GM23338 (cell line): ENCODE results near the gene DNAJC11. TPM values are rescaled to one million over a fixed set of nuclear protein-coding genes. Genes with fewer than 3 reads are reported as not detected.

Experiments used
- ATAC-seq: fragments of 200-7000 bp; cut with Tn5 transposase; 3 replicates; pipeline ENCODE4 v1.9.1; 2020
- DNase-seq: peaks from one replicate; pipeline ENCODE4 v3.0.0-alpha.2; 2015; ENCODE audit warnings: low spot score
- H2AFZ ChIP-seq: fragments of 200-600 bp; sonication (generic); 2 replicates; pipeline ENCODE4 v1.8.0; 2016; ENCODE audit warnings: antibody characterized with exemption, mild to moderate bottlenecking, moderate library complexity
- H3F3A ChIP-seq: fragments of 200-600 bp; sonication (generic); replicated peaks from 2 replicates; pipeline ENCODE4 v1.8.0; 2017; ENCODE audit warnings: antibody characterized with exemption, mixed run types, low read depth
- H3K27ac ChIP-seq: fragments of 200-600 bp; sonication (generic); 2 replicates; pipeline ENCODE4 v1.6.1; 2016; ENCODE audit warnings: low read depth
- H3K27me3 ChIP-seq: fragments of 200-600 bp; sonication (generic); 2 replicates; pipeline ENCODE4 v1.8.0; 2016; ENCODE audit warnings: mild to moderate bottlenecking, mixed run types, moderate library complexity; ENCODE audit not compliant: insufficient read depth
- H3K36me3 ChIP-seq: fragments of 200-600 bp; sonication (generic); 2 replicates; pipeline ENCODE4 v1.8.0; 2016; ENCODE audit warnings: mild to moderate bottlenecking; ENCODE audit not compliant: insufficient read depth
- H3K4me1 ChIP-seq: fragments of 200-600 bp; sonication (generic); 2 replicates; pipeline ENCODE4 v1.8.0; 2016; ENCODE audit warnings: mild to moderate bottlenecking, moderate library complexity; ENCODE audit not compliant: insufficient read depth
- H3K4me2 ChIP-seq: fragments of 200-600 bp; sonication (generic); 2 replicates; pipeline ENCODE4 v1.7.1; 2017; ENCODE audit warnings: mixed run types
- H3K4me3 ChIP-seq: fragments of 200-600 bp; sonication (generic); 2 replicates; pipeline ENCODE4 v1.6.1; 2016; ENCODE audit warnings: mixed run types
- H3K79me2 ChIP-seq: fragments of 200-600 bp; sonication (generic); replicated peaks from 2 replicates; pipeline ENCODE4 v1.8.0; 2017; ENCODE audit warnings: mild to moderate bottlenecking; ENCODE audit not compliant: insufficient read depth
- H3K9me2 ChIP-seq: fragments of 200-600 bp; sonication (generic); 2 replicates; pipeline ENCODE4 v1.8.0; 2017; ENCODE audit not compliant: insufficient read depth
- H4K20me1 ChIP-seq: fragments of 200-600 bp; sonication (generic); replicated peaks from 2 replicates; pipeline ENCODE4 v1.8.0; 2017; ENCODE audit warnings: mild to moderate bottlenecking; ENCODE audit not compliant: insufficient read depth
- H3K27ac Mint-ChIP-seq: 2 replicates; pipeline ENCODE4 v1.8.0; 2020; ENCODE audit warnings: inconsistent platforms, mild to moderate bottlenecking, moderate library complexity, mixed read lengths
- H3K27me3 Mint-ChIP-seq: 3 replicates; pipeline ENCODE4 v1.8.0; 2022; ENCODE audit warnings: low read depth, mild to moderate bottlenecking, moderate library complexity, mixed read lengths, inconsistent platforms; ENCODE audit not compliant: insufficient read depth, poor library complexity
- H3K36me3 Mint-ChIP-seq: 3 replicates; pipeline ENCODE4 v1.8.0; 2021; ENCODE audit warnings: low read depth, mild to moderate bottlenecking, inconsistent platforms, moderate library complexity, mixed read lengths
- H3K4me1 Mint-ChIP-seq: 3 replicates; pipeline ENCODE4 v1.8.0; 2020; ENCODE audit warnings: mild to moderate bottlenecking, inconsistent platforms, mixed read lengths
- H3K4me3 Mint-ChIP-seq: 3 replicates; pipeline ENCODE4 v1.8.0; 2021; ENCODE audit warnings: moderate library complexity, mild to moderate bottlenecking, inconsistent platforms, mixed read lengths
- H3K9me3 Mint-ChIP-seq: 3 replicates; pipeline ENCODE4 v1.8.0; 2020; ENCODE audit warnings: moderate library complexity, mild to moderate bottlenecking, inconsistent platforms, mixed read lengths
- CREB1 ChIP-seq: fragments of 250-450 bp; sonication (Bioruptor Pico); IDR thresholded peaks from 2 replicates; pipeline ENCODE4 v1.5.0; 2020; ENCODE audit warnings: low read depth, mild to moderate bottlenecking, moderate library complexity
- CTCF ChIP-seq, 2 experiments: fragments of 200-600 bp in 1 of 2; sonication (generic) in 1 of 2; conservative IDR thresholded peaks; 2 replicates each; pipeline versions ENCODE4 v1.5.1 to v1.6.1; 2016 to 2017; ENCODE audit warnings: antibody characterized with exemption in 2 of 2, low read depth in 2 of 2, mild to moderate bottlenecking in 2 of 2, moderate library complexity in 1 of 2
- ETS1 ChIP-seq: IDR thresholded peaks from 2 replicates; pipeline ENCODE4 v1.6.1; 2016; ENCODE audit warnings: antibody characterized with exemption
- EZH2 ChIP-seq: fragments of 200-600 bp; sonication (generic); IDR thresholded peaks from one replicate; pipeline ENCODE4 v1.8.0; 2017; ENCODE audit warnings: antibody characterized with exemption, mild to moderate bottlenecking, low read depth; ENCODE audit not compliant: unreplicated experiment
- EZH2phosphoT487 ChIP-seq: fragments of 200-600 bp; sonication (generic); IDR thresholded peaks from one replicate; pipeline ENCODE4 v1.8.1; 2018; ENCODE audit warnings: antibody characterized with exemption; ENCODE audit not compliant: unreplicated experiment
- JUNB ChIP-seq: IDR thresholded peaks from one replicate; pipeline ENCODE4 v1.6.1; 2016; ENCODE audit warnings: antibody characterized with exemption; ENCODE audit not compliant: unreplicated experiment
- NANOG ChIP-seq: IDR thresholded peaks from 2 replicates; pipeline ENCODE4 v1.6.1; 2016; ENCODE audit warnings: antibody characterized with exemption, borderline replicate concordance
- POLR2AphosphoS5 ChIP-seq: IDR thresholded peaks from 2 replicates; pipeline ENCODE4 v1.6.1; 2016; ENCODE audit warnings: antibody characterized with exemption, low read depth
- REST ChIP-seq: IDR thresholded peaks from one replicate; pipeline ENCODE4 v1.6.1; 2018; ENCODE audit warnings: antibody characterized with exemption; ENCODE audit not compliant: unreplicated experiment
- STAT1 ChIP-seq: IDR thresholded peaks from one replicate; pipeline ENCODE4 v1.6.1; 2016; ENCODE audit warnings: antibody characterized with exemption; ENCODE audit not compliant: unreplicated experiment
- ZNF114 ChIP-seq: fragments of 250-450 bp; sonication (Bioruptor Pico); IDR thresholded peaks from 2 replicates; pipeline ENCODE4 v1.5.0; 2020; ENCODE audit warnings: mild to moderate bottlenecking, moderate library complexity
- ZNF331 ChIP-seq: fragments of 250-450 bp; sonication (Bioruptor Pico); IDR thresholded peaks from 2 replicates; pipeline ENCODE4 v1.5.0; 2020; ENCODE audit warnings: low read depth, mild to moderate bottlenecking, moderate library complexity
- polyA plus RNA-seq: library from polyadenylated mRNA; unstranded; fragments of >200 nt; fragmentation: Nextera tagmentation; extraction: Ambion mirVana; gene quantifications from 2 replicates; pipeline ENCODE4 v1.2.1, GENCODE V29; 2016
- total RNA-seq: library from RNA; depleted of rRNA; stranded (reverse); fragments of >200 nt; shearing (Covaris generic); gene quantifications from 2 replicates; pipeline ENCODE4 v1.2.3, GENCODE V29; 2014

Gene DNAJC11
- total and polyA plus RNA-seq, 2 experiments from 2014 or later: 48.4 to 67.2 TPM

GRCh38 chr1:6672558-6672957 lies 29.1 kb downstream of the DNAJC11 start:
- Histone ChIP-seq H3K36me3 (peaks cover 20% of the 10 kb centered on the region), H3K79me2 (0 out of 2 replicates have a peak, but pooled peaks cover 3% of the 10 kb centered on the region), H3K4me2 (no peak overlapping the region), H3K27ac (no peak overlapping the region), H2AFZ (no peak overlapping the region), H4K20me1 (peaks cover 17% of the 10 kb centered on the region), H3F3A (no peaks in the 10 kb centered on the region), H3K4me3 (no peak overlapping the region), H3K4me1 (no peaks in the 10 kb centered on the region), H3K27me3 (no peaks in the 10 kb centered on the region), H3K9me2 (no peaks in the 10 kb centered on the region)
- no peak for ATAC-seq
- Mint-ChIP-seq H3K9me3 (no peaks in the 10 kb centered on the region), H3K27ac (no peak overlapping the region), H3K36me3 (peaks cover 68% of the 10 kb centered on the region), H3K4me1 (no peaks in the 10 kb centered on the region), H3K27me3 (no peaks in the 10 kb centered on the region), H3K4me3 (no peak overlapping the region)
- DNase-seq: no peak
- TF ChIP-seq EZH2phosphoT487 (no peak), JUNB (no peak), CTCF (conservative IDR thresholded peaks at IDR 0.05; ENCODE audit: low read depth in 2 of 2) (no peak), ZNF331 (CRISPR knock-in tag) (no peak), STAT1 (no peak), ZNF114 (CRISPR knock-in tag) (no peak), POLR2AphosphoS5 (no peak), REST (no peak), EZH2 (no peak), CREB1 (CRISPR knock-in tag) (no peak), NANOG (no peak)

- ATAC-seq: no peak
- Histone ChIP-seq H3K4me3 (no peak overlapping the region), H3K4me2 (no peak overlapping the region), H2AFZ (no peak overlapping the region), H3F3A (no peaks in the 10 kb centered on the region), H3K27ac (no peak overlapping the region), H3K36me3 (peaks cover 18% of the 10 kb centered on the region), H3K79me2 (peaks cover 11% of the 10 kb centered on the region), H3K4me1 (no peaks in the 10 kb centered on the region), H3K9me2 (no peaks in the 10 kb centered on the region), H3K27me3 (no peaks in the 10 kb centered on the region), H4K20me1 (peaks cover 17% of the 10 kb centered on the region)
- H3K4me1 Mint-ChIP-seq: no peaks in the 10 kb centered on the region
- H3K27me3 Mint-ChIP-seq: peaks cover 8% of the 10 kb centered on the region
- DNase-seq: no peak
- no peak overlapping the region for H3K27ac Mint-ChIP-seq
- TF ChIP-seq REST (no peak), ZNF114 (CRISPR knock-in tag) (no peak), POLR2AphosphoS5 (no peak), EZH2phosphoT487 (no peak), JUNB (no peak), CTCF (conservative IDR thresholded peaks at IDR 0.05; ENCODE audit: low read depth in 2 of 2) (no peak), STAT1 (no peak), ZNF331 (CRISPR knock-in tag) (no peak), ETS1 (no peak), NANOG (no peak)
- H3K36me3 Mint-ChIP-seq: peaks cover 77% of the 10 kb centered on the region
- H3K9me3 Mint-ChIP-seq: no peaks in the 10 kb centered on the region
- H3K4me3 Mint-ChIP-seq: no peak overlapping the region
These were observed 33.1 kb downstream of the DNAJC11 start for GRCh38 chr1:6668503-6668902.
